GM18502 (cell line): ENCODE measurements around the gene CPLX1.

Experiments used
- ATAC-seq: cut with Tn5 transposase; IDR thresholded peaks from one replicate; pipeline ENCODE4 v1.9.1; 2021; ENCODE audit warnings: mild to moderate bottlenecking; ENCODE audit not compliant: unreplicated experiment, poor library complexity

CPLX1 gene

GRCh38 chr4:856225-856901 lies 30.4 kb upstream of the CPLX1 start:
- ATAC-seq = no peak

- no peak for ATAC-seq
Observed at GRCh38 chr4:855880-856224, 29.9 kb upstream of the CPLX1 start.

GRCh38 chr4:854356-854755 lies 28.4 kb upstream of the CPLX1 start:
- ATAC-seq = no peak

GRCh38 chr4:853416-853781 lies 27.5 kb upstream of the CPLX1 start:
- no peak for ATAC-seq

- no peak for ATAC-seq
Observed at GRCh38 chr4:851701-852430, 25.9 kb upstream of the CPLX1 start.

GRCh38 chr4:850323-850945 lies 24.5 kb upstream of the CPLX1 start:
- no peak for ATAC-seq

GRCh38 chr4:849478-850175 lies 23.7 kb upstream of the CPLX1 start:
- ATAC-seq = no peak

- ATAC-seq = no peak
Observed at GRCh38 chr4:848803-849477, 23.0 kb upstream of the CPLX1 start.

- ATAC-seq = no peak
Observed at GRCh38 chr4:848307-848691, 22.4 kb upstream of the CPLX1 start.

GRCh38 chr4:845836-846251 lies 19.9 kb upstream of the CPLX1 start:
- ATAC-seq = no peak

GRCh38 chr4:845233-845835 lies 19.4 kb upstream of the CPLX1 start:
- no peak for ATAC-seq

- no peak for ATAC-seq
Observed at GRCh38 chr4:844752-845232, 18.9 kb upstream of the CPLX1 start.

GRCh38 chr4:839675-840443 lies 13.9 kb upstream of the CPLX1 start:
- ATAC-seq = no peak

GRCh38 chr4:837772-838171 lies 11.8 kb upstream of the CPLX1 start:
- no peak for ATAC-seq

GRCh38 chr4:836750-837301 lies 10.9 kb upstream of the CPLX1 start:
- ATAC-seq = no peak

- ATAC-seq = no peak
Observed at GRCh38 chr4:836003-836511, 10.1 kb upstream of the CPLX1 start.

- ATAC-seq = no peak
Observed at GRCh38 chr4:835148-836002, 9.4 kb upstream of the CPLX1 start.
